Effector memory CD4-positive, alpha-beta T cell (primary cell): ENCODE data around the gene DACH1.

ENCODE experiments used
- DNase-seq, 3 donors: peaks; one replicate each; pipeline ENCODE4 v3.0.0-alpha.2; 2020
- H3K27ac ChIP-seq: 2 replicates; pipeline ENCODE4 v1.7.0; 2013; ENCODE audit warnings: mild to moderate bottlenecking, low read length, moderate library complexity; ENCODE audit not compliant: insufficient read depth, poor library complexity, severe bottlenecking
- H3K27me3 ChIP-seq: replicated peaks from 2 replicates; pipeline ENCODE4 v1.7.0; 2013; ENCODE audit warnings: mild to moderate bottlenecking, low read length; ENCODE audit not compliant: insufficient read depth, control insufficient read depth, poor library complexity, severe bottlenecking
- H3K36me3 ChIP-seq: 2 replicates; pipeline ENCODE4 v1.7.0; 2013; ENCODE audit warnings: mild to moderate bottlenecking, low read length, moderate library complexity; ENCODE audit not compliant: control insufficient read depth, insufficient read depth
- H3K4me1 ChIP-seq: 2 replicates; pipeline ENCODE4 v1.7.0; 2013; ENCODE audit warnings: low read length, mild to moderate bottlenecking; ENCODE audit not compliant: control insufficient read depth, insufficient read depth, poor library complexity, severe bottlenecking
- H3K4me3 ChIP-seq: 2 replicates; pipeline ENCODE4 v1.7.0; 2013; ENCODE audit warnings: low read length, low read depth, mild to moderate bottlenecking; ENCODE audit not compliant: insufficient read depth, poor library complexity, severe bottlenecking
- H3K9me3 ChIP-seq: 2 replicates; pipeline ENCODE4 v1.7.0; 2013; ENCODE audit warnings: mild to moderate bottlenecking, low read length, moderate library complexity; ENCODE audit not compliant: control insufficient read depth

The DACH1 gene

GRCh38 chr13:71524613-71525304 lies 342.2 kb downstream of the DACH1 start:
- Histone ChIP-seq H3K4me1 (no peaks in the 10 kb centered on the region), H3K27me3 (no peaks in the 10 kb centered on the region), H3K36me3 (no peaks in the 10 kb centered on the region), H3K27ac (no peak overlapping the region), H3K9me3 (no peaks in the 10 kb centered on the region), H3K4me3 (no peak overlapping the region)
- DNase-seq: no peak

GRCh38 chr13:71524245-71524612 lies 342.8 kb downstream of the DACH1 start:
- Histone ChIP-seq H3K9me3 (no peaks in the 10 kb centered on the region), H3K27ac (no peak overlapping the region), H3K27me3 (no peaks in the 10 kb centered on the region), H3K36me3 (no peaks in the 10 kb centered on the region), H3K4me3 (no peak overlapping the region), H3K4me1 (no peaks in the 10 kb centered on the region)
- no peak for DNase-seq

- H3K27ac ChIP-seq: no peak overlapping the region
Measured at GRCh38 chr13:71522941-71523526, 344.0 kb downstream of the DACH1 start.

GRCh38 chr13:71517004-71517403 lies 350.0 kb downstream of the DACH1 start:
- no peak for DNase-seq
- Histone ChIP-seq H3K9me3 (no peaks in the 10 kb centered on the region), H3K27me3 (no peaks in the 10 kb centered on the region), H3K4me3 (no peak overlapping the region), H3K36me3 (no peaks in the 10 kb centered on the region), H3K27ac (no peak overlapping the region), H3K4me1 (no peaks in the 10 kb centered on the region)

More at GRCh38 chr13:71522941-71523526, 344.0 kb downstream of the DACH1 start:
- H3K4me3 ChIP-seq: no peak overlapping the region
- no peaks in the 10 kb centered on the region for H3K36me3 ChIP-seq
- DNase-seq: no peak
- H3K9me3 ChIP-seq: no peaks in the 10 kb centered on the region
- no peaks in the 10 kb centered on the region for H3K4me1 ChIP-seq
- no peaks in the 10 kb centered on the region for H3K27me3 ChIP-seq

GRCh38 chr13:71516521-71516920 lies 350.5 kb downstream of the DACH1 start:
- H3K27me3 ChIP-seq: no peaks in the 10 kb centered on the region
- no peak for DNase-seq
- H3K4me1 ChIP-seq: no peaks in the 10 kb centered on the region
- no peak overlapping the region for H3K4me3 ChIP-seq
- H3K36me3 ChIP-seq: no peaks in the 10 kb centered on the region
- no peaks in the 10 kb centered on the region for H3K9me3 ChIP-seq
- no peak overlapping the region for H3K27ac ChIP-seq

- H3K27ac ChIP-seq: no peak overlapping the region
- H3K36me3 ChIP-seq: no peaks in the 10 kb centered on the region
- no peaks in the 10 kb centered on the region for H3K9me3 ChIP-seq
- H3K27me3 ChIP-seq: no peaks in the 10 kb centered on the region
- H3K4me1 ChIP-seq: no peaks in the 10 kb centered on the region
- DNase-seq: no peak
- H3K4me3 ChIP-seq: no peak overlapping the region
Measured at GRCh38 chr13:71515744-71516038, 351.3 kb downstream of the DACH1 start.

GRCh38 chr13:71514900-71515743 lies 351.9 kb downstream of the DACH1 start:
- Histone ChIP-seq H3K9me3 (no peaks in the 10 kb centered on the region), H3K36me3 (no peaks in the 10 kb centered on the region), H3K27ac (no peak overlapping the region), H3K4me3 (no peak overlapping the region), H3K27me3 (no peaks in the 10 kb centered on the region), H3K4me1 (no peaks in the 10 kb centered on the region)
- DNase-seq: no peak

GRCh38 chr13:71513411-71514033 lies 353.5 kb downstream of the DACH1 start:
- Histone ChIP-seq H3K4me3 (no peak overlapping the region), H3K27ac (no peak overlapping the region), H3K27me3 (no peaks in the 10 kb centered on the region), H3K9me3 (no peaks in the 10 kb centered on the region), H3K4me1 (no peaks in the 10 kb centered on the region), H3K36me3 (no peaks in the 10 kb centered on the region)
- DNase-seq: no peak

- Histone ChIP-seq H3K36me3 (no peaks in the 10 kb centered on the region), H3K4me3 (no peak overlapping the region), H3K27ac (no peak overlapping the region), H3K9me3 (no peaks in the 10 kb centered on the region), H3K4me1 (no peaks in the 10 kb centered on the region), H3K27me3 (no peaks in the 10 kb centered on the region)
- no peak for DNase-seq
Measured at GRCh38 chr13:71503781-71504180, 363.2 kb downstream of the DACH1 start.
